HG03045 (cell line): ENCODE measurements around the gene RDM1.

ENCODE experiments used
- ATAC-seq: cut with Tn5 transposase; IDR thresholded peaks from one replicate; pipeline ENCODE4 v1.9.1; 2021; ENCODE audit warnings: mild to moderate bottlenecking, moderate library complexity; ENCODE audit not compliant: unreplicated experiment

The RDM1 gene

GRCh38 chr17:35875072-35875799 is 55.3 kb downstream of the RDM1 start:
- ATAC-seq: no peak

DNA sequence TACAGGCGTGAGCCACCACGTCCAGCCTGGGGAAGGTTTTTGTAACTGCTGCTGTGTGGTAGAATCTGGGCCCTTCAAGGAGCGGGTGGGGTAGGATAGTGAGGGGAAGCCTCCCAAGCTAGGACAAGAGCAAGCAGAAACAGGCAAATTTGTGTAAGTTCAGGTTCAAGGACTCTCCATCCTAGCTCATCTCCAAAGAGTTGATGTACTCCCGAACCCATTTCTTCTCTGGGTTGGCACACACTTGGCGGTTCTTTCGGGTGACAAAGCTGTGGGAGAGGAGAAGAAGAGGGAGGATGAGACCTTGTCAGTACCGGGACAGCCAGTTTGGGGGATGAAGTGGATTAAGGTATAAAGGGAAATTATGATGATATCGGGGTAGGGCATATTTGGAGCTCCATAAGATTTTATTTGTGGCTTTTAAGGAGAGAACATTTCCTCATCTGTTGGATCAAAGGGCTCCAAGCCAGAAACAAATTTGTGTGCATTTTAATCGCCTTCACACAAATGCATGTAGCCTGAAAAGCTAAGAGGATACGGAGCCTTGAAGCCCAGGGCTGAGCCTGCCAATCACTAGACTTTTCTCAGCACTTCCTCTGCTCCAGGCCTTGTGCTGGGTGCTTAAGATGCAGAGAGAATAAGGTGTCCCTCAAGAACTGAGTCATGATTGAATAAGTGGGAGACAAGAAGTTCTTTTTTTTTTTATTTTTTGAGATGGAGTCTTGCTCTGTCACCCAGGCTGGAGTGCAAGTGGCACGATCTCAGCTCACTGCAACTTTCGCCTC is 58.2 kb downstream of the RDM1 start:
- no peak for ATAC-seq

DNA sequence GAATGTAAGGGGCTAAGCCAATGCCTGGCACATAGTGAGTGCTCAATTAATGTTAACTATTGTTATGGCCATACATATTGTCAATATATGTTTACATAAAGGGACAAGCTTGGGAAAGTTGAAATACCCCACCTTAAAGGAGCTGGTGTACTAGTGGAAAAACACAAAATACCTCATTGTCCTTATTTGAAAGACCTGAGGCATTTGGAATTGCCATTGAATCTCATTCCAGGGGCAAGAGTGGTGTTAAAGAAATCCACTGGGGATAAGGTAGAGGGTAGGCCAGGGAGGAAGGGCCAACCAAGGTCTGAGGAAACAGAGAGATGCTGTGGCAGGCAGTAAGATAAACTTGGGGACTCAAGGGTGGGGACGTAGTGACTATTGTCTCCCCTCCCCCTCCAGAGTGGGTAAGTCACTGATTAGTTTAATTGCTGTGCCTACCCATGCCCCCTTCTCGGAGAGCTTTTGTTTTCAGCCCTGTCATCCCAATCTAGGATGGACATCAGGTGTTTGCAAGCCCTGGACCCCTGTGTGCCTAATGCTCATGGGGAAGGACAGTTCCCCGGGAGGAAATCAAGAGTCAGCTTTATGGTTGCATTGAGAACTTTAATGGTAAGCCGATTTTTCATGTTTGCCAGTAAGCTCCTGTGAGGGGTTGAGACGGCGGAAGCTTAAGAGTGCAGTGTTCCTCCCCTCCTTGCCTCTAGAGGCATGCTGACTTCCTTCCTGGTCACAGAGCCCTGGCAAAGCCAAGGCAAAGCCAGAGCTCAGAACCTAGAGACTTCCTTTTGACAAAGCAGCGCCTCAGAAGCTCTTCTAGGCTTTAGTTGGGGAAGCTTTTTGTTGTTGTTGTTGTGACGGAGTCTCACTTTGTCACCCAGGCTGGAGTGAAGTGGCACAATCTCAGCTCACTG is 59.4 kb downstream of the RDM1 start:
- ATAC-seq: no peak

- ATAC-seq: no peak
These were observed 61.8 kb downstream of the RDM1 start, which contains the start of gene HEATR9 for GRCh38 chr17:35868737-35869136. TSS of gene HEATR9 (minus strand) at chr17:35868891. CDS start at chr17:35868742, 149 bp downstream.
